ENCODE measurements around the gene SDF4.

Gene SDF4

GRCh38 chr1:1234180-1234808, 2.5 kb upstream of the SDF4 start:
- in situ Hi-C loops (cut with HindIII; ENCODE audit: low pct_ligation_motif_present, low pct_unique_long_range_greater_than_20kb, low sequenced_read_pairs), result no loop called here

GRCh38 chr1:1233567-1233892, 1.7 kb upstream of the SDF4 start:
- DNase-seq, result no peak
- in situ Hi-C loops (cut with HindIII; ENCODE audit: low pct_ligation_motif_present, low pct_unique_long_range_greater_than_20kb, low sequenced_read_pairs), result no loop called here

More at GRCh38 chr1:1234180-1234808, 2.5 kb upstream of the SDF4 start:
- DNase-seq, result no peak

GRCh38 chr1:1232796-1233566, 1.2 kb upstream of the SDF4 start:
- no peak for DNase-seq
- in situ Hi-C loops (cut with HindIII; ENCODE audit: low pct_ligation_motif_present, low pct_unique_long_range_greater_than_20kb, low sequenced_read_pairs), result no loop called here

GRCh38 chr1:1232208-1232795, 501 bp upstream of the SDF4 start, which contains the start of gene B3GALT6:
Gene B3GALT6 (plus strand): TSS chr1:1232237. CDS start chr1:1232279, 42 bp downstream.
- in situ Hi-C loops (cut with HindIII; ENCODE audit: low pct_ligation_motif_present, low pct_unique_long_range_greater_than_20kb, low sequenced_read_pairs), result no loop called here
- DNase-seq, result no peak

GRCh38 chr1:1230656-1231399, 973 bp downstream of the SDF4 start:
- peak; percentile 74 for DNase-seq
- in situ Hi-C loops (cut with HindIII; ENCODE audit: low pct_ligation_motif_present, low pct_unique_long_range_greater_than_20kb, low sequenced_read_pairs), result no loop called here

GRCh38 chr1:1229770-1230169, 2.0 kb downstream of the SDF4 start:
- in situ Hi-C loops (cut with HindIII; ENCODE audit: low pct_ligation_motif_present, low pct_unique_long_range_greater_than_20kb, low sequenced_read_pairs), result no loop called here
- no peak for DNase-seq

- no peak for DNase-seq
- in situ Hi-C loops (cut with HindIII; ENCODE audit: low pct_ligation_motif_present, low pct_unique_long_range_greater_than_20kb, low sequenced_read_pairs), result no loop called here
These were observed 3.0 kb downstream of the SDF4 start for GRCh38 chr1:1228596-1229321.

- DNase-seq, result no peak
- in situ Hi-C loops (cut with HindIII; ENCODE audit: low pct_ligation_motif_present, low pct_unique_long_range_greater_than_20kb, low sequenced_read_pairs), result no loop called here
These were observed 3.6 kb downstream of the SDF4 start for GRCh38 chr1:1228187-1228586.

- in situ Hi-C loops (cut with HindIII; ENCODE audit: low pct_ligation_motif_present, low pct_unique_long_range_greater_than_20kb, low sequenced_read_pairs), result no loop called here
- DNase-seq, result no peak
These were observed 4.4 kb downstream of the SDF4 start for GRCh38 chr1:1227386-1227785.

- in situ Hi-C loops (cut with HindIII; ENCODE audit: low pct_ligation_motif_present, low pct_unique_long_range_greater_than_20kb, low sequenced_read_pairs), result no loop called here
- no peak for DNase-seq
These were observed 5.0 kb downstream of the SDF4 start for GRCh38 chr1:1226566-1227362.

- no peak for DNase-seq
- in situ Hi-C loops (cut with HindIII; ENCODE audit: low pct_ligation_motif_present, low pct_unique_long_range_greater_than_20kb, low sequenced_read_pairs), result no loop called here
These were observed 5.9 kb downstream of the SDF4 start for GRCh38 chr1:1225913-1226312.

- in situ Hi-C loops (cut with HindIII; ENCODE audit: low pct_ligation_motif_present, low pct_unique_long_range_greater_than_20kb, low sequenced_read_pairs), result no loop called here
- no peak for DNase-seq
These were observed 6.5 kb downstream of the SDF4 start for GRCh38 chr1:1225238-1225845.

GRCh38 chr1:1223891-1224290, 7.9 kb downstream of the SDF4 start:
- no peak for DNase-seq
- in situ Hi-C loops (cut with HindIII; ENCODE audit: low pct_ligation_motif_present, low pct_unique_long_range_greater_than_20kb, low sequenced_read_pairs), result no loop called here

- no peak for DNase-seq
- in situ Hi-C loops (cut with HindIII; ENCODE audit: low pct_ligation_motif_present, low pct_unique_long_range_greater_than_20kb, low sequenced_read_pairs), result no loop called here
These were observed 8.5 kb downstream of the SDF4 start for GRCh38 chr1:1223321-1223720.

GRCh38 chr1:1222575-1223225, 9.1 kb downstream of the SDF4 start:
- in situ Hi-C loops (cut with HindIII; ENCODE audit: low pct_ligation_motif_present, low pct_unique_long_range_greater_than_20kb, low sequenced_read_pairs), result no loop called here
- DNase-seq, result no peak

- DNase-seq, result no peak
- in situ Hi-C loops (cut with HindIII; ENCODE audit: low pct_ligation_motif_present, low pct_unique_long_range_greater_than_20kb, low sequenced_read_pairs), result no loop called here
These were observed 9.8 kb downstream of the SDF4 start for GRCh38 chr1:1221887-1222574.

GRCh38 chr1:1220197-1220596, 11.6 kb downstream of the SDF4 start:
- in situ Hi-C loops (cut with HindIII; ENCODE audit: low pct_ligation_motif_present, low pct_unique_long_range_greater_than_20kb, low sequenced_read_pairs), result no loop called here
- DNase-seq, result no peak
